Sigmoid colon (tissue), 7 donors: Measurements from ENCODE around the gene GPR68. TPM values are rescaled to one million over a fixed set of nuclear protein-coding genes. Genes with fewer than 3 reads are reported as not detected.
"Not testable (repeated sequence)": the region's sequence is repeated elsewhere in the genome, so short reads cannot be mapped to it uniquely, and the experiment has no call there.

ENCODE experiments used
- DNase-seq: peaks from one replicate; pipeline ENCODE4 v3.0.0-alpha.2; 2019
- H3K27ac ChIP-seq, 4 donors: fragments of 200-600 bp; sonication (generic); one replicate each; pipeline ENCODE4 v1.5.1; 2016 to 2019; ENCODE audit warnings: mild to moderate bottlenecking in 1 of 4
- H3K27me3 ChIP-seq, 3 donors: fragments of 200-600 bp; sonication (generic); one replicate each; pipeline ENCODE4 v1.5.1; 2019; ENCODE audit warnings: mild to moderate bottlenecking in 1 of 3
- H3K36me3 ChIP-seq, 4 donors: fragments of 200-600 bp; sonication (generic); one replicate each; pipeline ENCODE4 v1.5.1; 2016 to 2019
- H3K4me1 ChIP-seq, 4 donors: fragments of 200-600 bp; sonication (generic); one replicate each; pipeline ENCODE4 v1.5.1; 2017 to 2019
- H3K4me3 ChIP-seq, 4 donors: fragments of 200-600 bp; sonication (generic); one replicate each; pipeline ENCODE4 v1.5.1; 2017 to 2019; ENCODE audit warnings: mild to moderate bottlenecking in 2 of 4, moderate library complexity in 1 of 4
- H3K9me3 ChIP-seq, 4 donors: fragments of 200-600 bp in 3 of 4; sonication (generic) in 3 of 4; one replicate each; pipeline versions ENCODE4 v1.5.1 to v1.6.1; 2013 to 2019
- CTCF ChIP-seq, 4 experiments: fragments of 450-650 bp in 3 of 4; fragments of 200-600 bp in 1 of 4; IDR thresholded peaks; one replicate each; pipeline ENCODE4 v1.5.1; 2016 to 2019; ENCODE audit warnings: antibody characterized with exemption in 4 of 4, mild to moderate bottlenecking in 3 of 4, moderate library complexity in 2 of 4
- EP300 ChIP-seq, 4 donors: sonication (generic); formaldehyde crosslinking; IDR thresholded peaks; one replicate each; pipeline ENCODE4 v1.6.1; 2017; ENCODE audit warnings: antibody characterized with exemption in 4 of 4
- POLR2A ChIP-seq, 2 donors: fragments of 450-650 bp; IDR thresholded peaks; one replicate each; pipeline ENCODE4 v1.6.1; 2016; ENCODE audit warnings: antibody characterized with exemption in 2 of 2, mild to moderate bottlenecking in 2 of 2, moderate library complexity in 2 of 2
- POLR2AphosphoS5 ChIP-seq, 4 donors: sonication (generic); formaldehyde crosslinking; IDR thresholded peaks; one replicate each; pipeline ENCODE4 v1.6.1; 2017; ENCODE audit warnings: antibody characterized with exemption in 4 of 4
- WGBS, 2 donors: extraction: QIAGEN DNeasy Blood & Tissue Kit; methylation state at CpG; one replicate each; pipeline ENCODE4 v1.1.7; 2013; 5-methylcytosine and 5-hydroxymethylcytosine counted together
- intact Hi-C: fragments of 100-400 bp; cut with DNase I; formaldehyde crosslinking; loops from one replicate; pipeline ENCODE4 v1.15.1; 2023
- polyA plus RNA-seq, 3 donors: library from polyadenylated mRNA; stranded (reverse); fragments of 200-250 nt; gene quantifications; one replicate each; pipeline ENCODE4 v1.2.3, GENCODE V29; 2013
- total RNA-seq, 4 donors: library from RNA; depleted of rRNA; stranded (reverse); fragments of >200 nt; gene quantifications; one replicate each; pipeline ENCODE4 v1.1.0, GENCODE V29; 2016
- donor health status: healthy with polysubstance abuse.
- donor health status: Bipolar disorder and iron deficiency.
- donor health status: healthy.

GPR68 gene
- total and polyA plus RNA-seq, 7 donors = 0.46 to 1.7 (median 1.2) TPM; not detected in 1

- intact Hi-C loops = no loop called here
- no peaks in the 10 kb centered on the region for H3K9me3 ChIP-seq
- H3K36me3 ChIP-seq = peaks cover 17 to 94% (median 57%) of the 10 kb centered on the region in 4 donors
- no peak overlapping the region for H3K27ac ChIP-seq
- DNase-seq = no peak
- H3K27me3 ChIP-seq = no peaks in the 10 kb centered on the region
- H3K4me3 ChIP-seq = no peak overlapping the region
- H3K4me1 ChIP-seq = no peaks in the 10 kb centered on the region
- 84 to 88% methylated on average over 1 of the region's 1 CpG for WGBS, 2 donors
- TF ChIP-seq CTCF (IDR thresholded peaks at IDR 0.05) = no peak
- no peak for TF ChIP-seq POLR2A (IDR thresholded peaks at IDR 0.05)
- TF ChIP-seq POLR2AphosphoS5 (IDR thresholded peaks at IDR 0.05) = no peak
- TF ChIP-seq EP300 (IDR thresholded peaks at IDR 0.05) = no peak
These were observed 58.8 kb downstream of the GPR68 start for GRCh38 chr14:91185721-91186120.

GRCh38 chr14:91184559-91184958, 59.9 kb downstream of the GPR68 start:
- intact Hi-C loops = no loop called here
- Histone ChIP-seq H3K4me1 (no peaks in the 10 kb centered on the region), H3K9me3 (no peaks in the 10 kb centered on the region), H3K36me3 (peaks cover 16 to 92% (median 52%) of the 10 kb centered on the region in 4 donors), H3K4me3 (no peak overlapping the region), H3K27me3 (no peaks in the 10 kb centered on the region), H3K27ac (no peak overlapping the region)
- no peak for TF ChIP-seq POLR2A (IDR thresholded peaks at IDR 0.05)
- no peak for TF ChIP-seq CTCF (IDR thresholded peaks at IDR 0.05)
- no peak for TF ChIP-seq POLR2AphosphoS5 (IDR thresholded peaks at IDR 0.05)
- no peak for TF ChIP-seq EP300 (IDR thresholded peaks at IDR 0.05)
- DNase-seq = no peak

GRCh38 chr14:91182753-91183152, 61.8 kb downstream of the GPR68 start:
- DNase-seq, H3K4me1 ChIP-seq, H3K27ac ChIP-seq, H3K9me3 ChIP-seq, H3K4me3 ChIP-seq, H3K27me3 ChIP-seq, intact Hi-C loops: not testable (repeated sequence)
- H3K36me3 ChIP-seq = peaks cover 6 to 90% (median 44%) of the 10 kb centered on the region in 4 donors
- WGBS, 2 donors = 97 to 98% methylated on average over 3 of the region's 3 CpGs

Other genes with a start within 250 kb of the GPR68 start
- 10 to 100 TPM; 18.2 to 36.4 (median 25.9) TPM for gene RPS6KA5, start 184.1 kb downstream of the GPR68 start, total RNA-seq
- gene RPS6KA5, start 184.1 kb downstream of the GPR68 start, polyA plus RNA-seq = 1 to 10 TPM; 3.6 to 7.3 (median 6.2) TPM
- 10 to 100 TPM; 44.4 to 99.4 (median 68.0) TPM for gene DGLUCY, start 130.6 kb downstream of the GPR68 start, total RNA-seq
- 10 to 100 TPM; 14.4 to 49.8 (median 16.2) TPM for gene DGLUCY, start 130.6 kb downstream of the GPR68 start, polyA plus RNA-seq
- gene CCDC88C, start 173.1 kb upstream of the GPR68 start, total RNA-seq = 1 to 10 TPM in 3 of 4 donors, under 1 TPM in 1; 0.95 to 3.9 (median 1.4) TPM
- gene CCDC88C, start 173.1 kb upstream of the GPR68 start, polyA plus RNA-seq = 10 to 100 TPM; 14.4 to 45.7 (median 21.0) TPM